Colonic mucosa (tissue), 4 donors: ENCODE measurements around the gene C3orf62. TPM values are rescaled to one million over a fixed set of nuclear protein-coding genes. Genes with fewer than 3 reads are reported as not detected.
A peak's percentile ranks its signal among the peaks of the same experiment; 100 is the strongest.

ENCODE experiments used
- DNase-seq: peaks from one replicate; pipeline ENCODE4 v3.0.0-alpha.2; 2020
- H3K27ac ChIP-seq: fragments of 200-600 bp; one replicate; pipeline ENCODE4 v1.8.0; 2021
- H3K27me3 ChIP-seq: fragments of 200-600 bp; one replicate; pipeline ENCODE4 v1.8.0; 2021
- H3K36me3 ChIP-seq: fragments of 200-600 bp; one replicate; pipeline ENCODE4 v1.8.0; 2021
- H3K4me1 ChIP-seq: fragments of 200-600 bp; one replicate; pipeline ENCODE4 v1.8.0; 2021; ENCODE audit warnings: mild to moderate bottlenecking
- H3K4me3 ChIP-seq: fragments of 200-600 bp; one replicate; pipeline ENCODE4 v1.8.0; 2021
- H3K9ac ChIP-seq, 2 donors: one replicate each; pipeline ENCODE4 v1.7.0; 2013; ENCODE audit warnings: control low read depth in 2 of 2, low read depth in 2 of 2, low read length in 2 of 2
- H3K9me3 ChIP-seq: fragments of 200-600 bp; one replicate; pipeline ENCODE4 v1.8.0; 2021
- CTCF ChIP-seq: fragments of 200-600 bp; IDR thresholded peaks from one replicate; pipeline ENCODE4 v1.8.0; 2022; ENCODE audit warnings: antibody characterized with exemption, mild to moderate bottlenecking
- intact Hi-C: fragments of 100-400 bp; cut with DNase I; formaldehyde crosslinking; loops from one replicate; pipeline ENCODE4 v1.14.1; 2022
- total RNA-seq, 2 donors: library from RNA; stranded (reverse); fragmentation: NEBNext Ultra II Directional in 1 of 2; extraction: Animal tissue kit (Norgen Biotek cat#: 25700) in 1 of 2; gene quantifications; one replicate each; pipeline ENCODE4 v1.2.1, GENCODE V29; 2021
- donor health status: healthy.
- donor health status: DM: no; HTN: no; CAD: no.
- donor health status: DM: no; HTN: no; CAD: no.

The C3orf62 gene
- total RNA-seq, 2 donors from 2014 or later: 3.1 to 4.2 TPM

GRCh38 chr3:49296781-49297411, 19.9 kb upstream of the C3orf62 start:
- DNase-seq: no peak
- H3K9me3 ChIP-seq: no peaks in the 10 kb centered on the region
- peaks cover 34% of the 10 kb centered on the region for H3K36me3 ChIP-seq
- no peak overlapping the region for H3K4me3 ChIP-seq
- no peaks in the 10 kb centered on the region for H3K27me3 ChIP-seq
- no peaks in the 10 kb centered on the region for H3K4me1 ChIP-seq
- peak overlapping the region; percentile 40 for H3K27ac ChIP-seq
- no peak overlapping the region for H3K9ac ChIP-seq
- no peak for TF ChIP-seq CTCF
- intact Hi-C loops: loop anchor here (5.0 kb wide), 1 partner anchor 150 kb away; no protein-coding TSS in a partner anchor

- Histone ChIP-seq H3K27ac (no peak overlapping the region), H3K4me3 (no peak overlapping the region), H3K9me3 (no peaks in the 10 kb centered on the region), H3K4me1 (no peaks in the 10 kb centered on the region), H3K9ac (no peak overlapping the region), H3K36me3 (peaks cover 35% of the 10 kb centered on the region), H3K27me3 (no peaks in the 10 kb centered on the region)
- DNase-seq: no peak
- TF ChIP-seq CTCF: peak; percentile 52
- intact Hi-C loops: loop anchor here (5.0 kb wide), 1 partner anchor 152 kb away; no protein-coding TSS in a partner anchor
Measured at GRCh38 chr3:49295489-49296058, 18.5 kb upstream of the C3orf62 start.

GRCh38 chr3:49294343-49294742, 17.3 kb upstream of the C3orf62 start:
- no peaks in the 10 kb centered on the region for H3K4me1 ChIP-seq
- no peaks in the 10 kb centered on the region for H3K9me3 ChIP-seq
- peaks cover 32% of the 10 kb centered on the region for H3K36me3 ChIP-seq
- H3K4me3 ChIP-seq: no peak overlapping the region
- no peak for DNase-seq
- H3K27me3 ChIP-seq: no peaks in the 10 kb centered on the region
- no peak overlapping the region for H3K27ac ChIP-seq
- no peak for TF ChIP-seq CTCF
- intact Hi-C loops: no loop called here
- H3K9ac ChIP-seq: no peak overlapping the region

GRCh38 chr3:49283997-49284396, 7.0 kb upstream of the C3orf62 start:
- Histone ChIP-seq H3K4me1 (no peaks in the 10 kb centered on the region), H3K36me3 (peaks cover 26% of the 10 kb centered on the region), H3K9me3 (no peaks in the 10 kb centered on the region), H3K27ac (no peak overlapping the region), H3K9ac (no peak overlapping the region), H3K4me3 (no peak overlapping the region), H3K27me3 (no peaks in the 10 kb centered on the region)
- TF ChIP-seq CTCF: no peak
- DNase-seq: no peak
- intact Hi-C loops: no loop called here

GRCh38 chr3:49279376-49279775, 2.3 kb upstream of the C3orf62 start:
- H3K4me1 ChIP-seq: peaks cover 4% of the 10 kb centered on the region
- intact Hi-C loops: loop anchor here (5.0 kb wide), 1 partner anchor 107 kb away; the partner anchor contains the start of gene KLHDC8B
- no peaks in the 10 kb centered on the region for H3K9me3 ChIP-seq
- H3K9ac ChIP-seq: no peak overlapping the region
- H3K4me3 ChIP-seq: no peak overlapping the region
- no peak for TF ChIP-seq CTCF
- peaks cover 11% of the 10 kb centered on the region for H3K36me3 ChIP-seq
- no peaks in the 10 kb centered on the region for H3K27me3 ChIP-seq
- DNase-seq: peak; percentile 52
- peak overlapping the region; percentile 74 for H3K27ac ChIP-seq
